Ureter (tissue), 1 donor: ENCODE data around the gene COPS4. TPM values are rescaled to one million over a fixed set of nuclear protein-coding genes. Genes with fewer than 3 reads are reported as not detected.

Source experiments
- DNase-seq: peaks from one replicate; pipeline ENCODE4 v3.0.0-alpha.2; 2020; ENCODE audit warnings: low spot score
- total RNA-seq: library from RNA; stranded (reverse); gene quantifications from one replicate; pipeline ENCODE4 v1.2.4, GENCODE V29; 2023
- donor health status: DM: yes; HTN: yes; CAD: no.

The COPS4 gene
- total RNA-seq, 1 donor from 2014 or later: 35.3 TPM

GRCh38 chr4:83121246-83121645, 86.3 kb downstream of the COPS4 start:
- DNase-seq: no peak

DNA sequence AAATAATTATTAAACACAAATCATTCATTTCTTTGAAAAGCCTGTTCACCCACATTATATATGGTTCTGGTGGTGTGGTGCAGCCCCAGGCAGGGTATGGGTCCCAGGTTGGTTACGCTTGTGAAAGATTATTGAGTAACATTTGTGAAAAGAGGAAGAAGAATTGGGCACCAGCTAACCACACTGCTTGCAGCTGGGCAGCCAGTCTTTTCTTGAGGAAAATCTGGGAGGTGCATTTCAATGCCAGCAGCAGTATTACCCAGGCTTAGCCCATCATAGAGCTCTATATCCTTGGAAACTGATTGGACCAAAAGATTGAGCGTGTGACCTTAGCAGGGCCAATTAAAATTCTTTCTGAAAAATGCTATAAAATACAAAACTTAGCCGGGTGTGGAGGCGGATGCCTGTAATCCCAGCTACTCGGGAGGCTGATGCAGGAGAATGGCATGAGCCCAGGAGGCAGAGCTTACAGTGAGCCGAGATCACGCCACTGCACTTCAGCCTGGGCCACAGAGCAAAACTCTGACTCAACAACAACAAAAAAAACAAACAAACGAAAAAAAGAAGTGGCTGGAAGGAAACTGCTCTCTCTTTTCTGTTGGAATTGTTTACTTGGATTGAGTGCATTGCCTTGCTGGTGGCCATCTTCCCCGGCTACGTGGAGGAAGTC, 89.3 kb downstream of the COPS4 start:
- no peak for DNase-seq

Other genes starting within 250 kb of the COPS4 start
- gene SCD5, start 236.4 kb upstream of the COPS4 start, total RNA-seq: 7.3 TPM
- gene SEC31A, start 144.0 kb upstream of the COPS4 start, total RNA-seq: 239 TPM
- 6.5 TPM for gene THAP9, start 134.4 kb upstream of the COPS4 start, total RNA-seq
- 11.7 TPM for gene LIN54, start 24.4 kb upstream of the COPS4 start, total RNA-seq
- 4.9 TPM for gene PLAC8, start 79.5 kb downstream of the COPS4 start, total RNA-seq
- 14.5 TPM for gene COQ2, start 249.6 kb downstream of the COPS4 start, total RNA-seq